Astrocyte (in vitro differentiated cells and primary cell): ENCODE results near the gene CSPG4.

Experiments
- CTCF ChIP-seq: IDR thresholded peaks from 2 replicates; pipeline ENCODE4 v1.5.1; 2011; ENCODE audit warnings: low read depth, mild to moderate bottlenecking, inconsistent platforms, low read length, moderate library complexity; ENCODE audit not compliant: insufficient read depth
- EZH2 ChIP-seq: IDR thresholded peaks from 2 replicates; pipeline ENCODE4 v1.6.1; 2012; ENCODE audit warnings: mild to moderate bottlenecking, low read length, inconsistent platforms; ENCODE audit not compliant: insufficient read depth

- TF ChIP-seq CTCF, result no peak
- TF ChIP-seq EZH2, result no peak
These were observed 35.0 kb downstream of the CSPG4 start for GRCh38 chr15:75677465-75678323.
